Endothelial cell (in vitro differentiated cells): Measurements from ENCODE around the gene RNF121. TPM values are rescaled to one million over a fixed set of nuclear protein-coding genes. Genes with fewer than 3 reads are reported as not detected.

Experiments
- DNase-seq: peaks from one replicate; pipeline ENCODE4 v3.0.0; 2021; ENCODE audit warnings: low spot score
- H3K27ac Mint-ChIP-seq: one replicate; pipeline ENCODE4 v1.8.0; 2021; ENCODE audit warnings: mixed read lengths, inconsistent platforms; ENCODE audit not compliant: unreplicated experiment
- H3K27me3 Mint-ChIP-seq: one replicate; pipeline ENCODE4 v1.8.0; 2021; ENCODE audit warnings: mild to moderate bottlenecking, moderate library complexity, mixed read lengths, inconsistent platforms; ENCODE audit not compliant: unreplicated experiment
- H3K36me3 Mint-ChIP-seq: one replicate; pipeline ENCODE4 v1.8.0; 2021; ENCODE audit warnings: mild to moderate bottlenecking, low read depth, mixed read lengths, inconsistent platforms; ENCODE audit not compliant: unreplicated experiment
- H3K4me1 Mint-ChIP-seq: one replicate; pipeline ENCODE4 v1.8.0; 2021; ENCODE audit warnings: mild to moderate bottlenecking, mixed read lengths, inconsistent platforms; ENCODE audit not compliant: unreplicated experiment
- H3K4me3 Mint-ChIP-seq: one replicate; pipeline ENCODE4 v1.8.0; 2021; ENCODE audit warnings: mild to moderate bottlenecking, mixed read lengths, inconsistent platforms; ENCODE audit not compliant: unreplicated experiment
- H3K9me3 Mint-ChIP-seq: one replicate; pipeline ENCODE4 v1.8.0; 2021; ENCODE audit warnings: mixed read lengths, inconsistent platforms; ENCODE audit not compliant: unreplicated experiment
- total RNA-seq: library from RNA; stranded (reverse); fragmentation: NEBNext Ultra II Directional; extraction: Animal tissue kit (Norgen Biotek cat#: 25700); gene quantifications from one replicate; pipeline ENCODE4 v1.2.1, GENCODE V29; 2021; ENCODE audit not compliant: unreplicated experiment
- TF ChIP-seq, protein P1 (sequence below): fragments of 200-600 bp; sonication (generic); IDR thresholded peaks from one replicate; pipeline ENCODE4 v1.5.0; 2021; ENCODE audit warnings: antibody characterized with exemption; ENCODE audit not compliant: unreplicated experiment

The RNF121 gene
- total RNA-seq, 1 donor from 2014 or later = 37.3 TPM

- Mint-ChIP-seq H3K9me3 (no peaks in the 10 kb centered on the region), H3K4me1 (no peaks in the 10 kb centered on the region), H3K36me3 (peaks cover 4% of the 10 kb centered on the region), H3K4me3 (no peak overlapping the region), H3K27ac (no peak overlapping the region), H3K27me3 (no peaks in the 10 kb centered on the region)
- TF ChIP-seq, protein P1, sequence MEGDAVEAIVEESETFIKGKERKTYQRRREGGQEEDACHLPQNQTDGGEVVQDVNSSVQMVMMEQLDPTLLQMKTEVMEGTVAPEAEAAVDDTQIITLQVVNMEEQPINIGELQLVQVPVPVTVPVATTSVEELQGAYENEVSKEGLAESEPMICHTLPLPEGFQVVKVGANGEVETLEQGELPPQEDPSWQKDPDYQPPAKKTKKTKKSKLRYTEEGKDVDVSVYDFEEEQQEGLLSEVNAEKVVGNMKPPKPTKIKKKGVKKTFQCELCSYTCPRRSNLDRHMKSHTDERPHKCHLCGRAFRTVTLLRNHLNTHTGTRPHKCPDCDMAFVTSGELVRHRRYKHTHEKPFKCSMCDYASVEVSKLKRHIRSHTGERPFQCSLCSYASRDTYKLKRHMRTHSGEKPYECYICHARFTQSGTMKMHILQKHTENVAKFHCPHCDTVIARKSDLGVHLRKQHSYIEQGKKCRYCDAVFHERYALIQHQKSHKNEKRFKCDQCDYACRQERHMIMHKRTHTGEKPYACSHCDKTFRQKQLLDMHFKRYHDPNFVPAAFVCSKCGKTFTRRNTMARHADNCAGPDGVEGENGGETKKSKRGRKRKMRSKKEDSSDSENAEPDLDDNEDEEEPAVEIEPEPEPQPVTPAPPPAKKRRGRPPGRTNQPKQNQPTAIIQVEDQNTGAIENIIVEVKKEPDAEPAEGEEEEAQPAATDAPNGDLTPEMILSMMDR = no peak
- DNase-seq = no peak
Measured at GRCh38 chr11:72042064-72042745, 113.4 kb downstream of the RNF121 start.

GRCh38 chr11:72045849-72046248 is 117.0 kb downstream of the RNF121 start:
- Mint-ChIP-seq H3K27me3 (no peaks in the 10 kb centered on the region), H3K36me3 (peaks cover 4% of the 10 kb centered on the region), H3K4me3 (no peak overlapping the region), H3K27ac (no peak overlapping the region), H3K4me1 (peaks cover 11% of the 10 kb centered on the region), H3K9me3 (no peaks in the 10 kb centered on the region)
- TF ChIP-seq, protein P1 = no peak
- DNase-seq = no peak

Other genes with a start within 250 kb of the RNF121 start
- gene DEFB108B, start 95.8 kb upstream of the RNF121 start, total RNA-seq = not detected
- gene DEFB131B, start 50.6 kb upstream of the RNF121 start, total RNA-seq = not detected
- 3.5 TPM for gene XNDC1N, start 452 bp upstream of the RNF121 start, total RNA-seq
- gene IL18BP, start 69.9 kb downstream of the RNF121 start, total RNA-seq = 17.7 TPM
- gene NUMA1, start 151.5 kb downstream of the RNF121 start, total RNA-seq = 173 TPM
- 5.8 TPM for gene LRRC51, start 151.8 kb downstream of the RNF121 start, total RNA-seq
- gene LAMTOR1, start 174.3 kb downstream of the RNF121 start, total RNA-seq = 105 TPM
- not detected for gene TOMT, start 176.9 kb downstream of the RNF121 start, total RNA-seq
- gene ANAPC15, start 183.6 kb downstream of the RNF121 start, total RNA-seq = 36.5 TPM
- not detected for gene FOLR3, start 206.7 kb downstream of the RNF121 start, total RNA-seq